GM08714 (cell line): ENCODE results near the gene FAM234B.
A peak's percentile ranks its signal among the peaks of the same experiment; 100 is the strongest.
"Not testable (repeated sequence)": the region's sequence is repeated elsewhere in the genome, so short reads cannot be mapped to it uniquely, and the experiment has no call there.

Source experiments
- H3K4me3 ChIP-seq: fragments of 200-500 bp; sonication (Bioruptor generic); 2 replicates; pipeline ENCODE4 v1.5.1; 2014; ENCODE audit warnings: mild to moderate bottlenecking, low read length, inconsistent platforms
- ZNF274 ChIP-seq: IDR thresholded peaks from 2 replicates; pipeline ENCODE4 v1.6.1; 2012; ENCODE audit warnings: mild to moderate bottlenecking, low read depth, low read length

FAM234B gene

DNA sequence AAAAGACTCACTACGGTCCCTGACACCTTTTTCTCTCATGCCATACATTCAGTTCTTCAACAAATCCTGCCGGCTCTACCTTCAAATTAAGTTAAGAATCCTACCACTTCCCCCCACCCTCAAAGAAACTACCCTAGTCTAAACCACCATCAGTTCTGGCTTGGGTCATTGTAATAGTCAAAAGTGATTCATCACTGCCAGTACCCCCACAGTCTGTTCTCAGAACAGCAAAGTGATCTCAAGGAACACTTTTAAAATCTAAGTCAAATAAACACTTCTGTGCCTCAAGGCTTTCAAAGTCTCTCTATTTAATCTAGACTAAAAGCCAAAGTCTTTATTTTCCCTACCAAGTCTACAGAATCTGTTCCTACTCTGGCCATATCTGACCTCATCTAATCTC is 12.0 kb upstream of the FAM234B start:
- TF ChIP-seq ZNF274, result no peak

GRCh38 chr12:13033476-13033875 is 10.7 kb upstream of the FAM234B start:
- TF ChIP-seq ZNF274, result no peak

More for the DNA sequence above, 12.0 kb upstream of the FAM234B start:
- no peak overlapping the region for H3K4me3 ChIP-seq

GRCh38 chr12:13035335-13035734 is 8.8 kb upstream of the FAM234B start:
- H3K4me3 ChIP-seq, result not testable (repeated sequence)

More at GRCh38 chr12:13033476-13033875, 10.7 kb upstream of the FAM234B start:
- no peak overlapping the region for H3K4me3 ChIP-seq

DNA sequence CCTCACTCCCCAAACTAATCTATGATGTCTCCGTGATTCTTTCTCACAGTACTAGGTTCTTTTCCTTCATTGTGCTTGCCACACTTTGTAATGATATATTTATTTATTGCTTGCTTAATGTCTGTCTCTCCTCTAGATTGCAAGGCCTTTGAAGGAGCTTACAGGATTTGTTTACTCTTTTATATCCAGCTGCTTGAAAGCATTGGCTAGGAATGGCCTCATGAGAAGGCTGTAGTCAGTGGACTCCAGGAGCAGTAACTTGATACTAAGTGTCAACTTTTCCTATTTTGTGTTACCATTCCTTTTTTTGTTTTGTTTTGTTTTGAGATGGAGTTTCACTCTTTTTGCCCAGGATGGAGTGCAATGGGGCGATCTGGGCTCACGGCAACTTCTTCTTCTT is 7.3 kb upstream of the FAM234B start:
- no peak for TF ChIP-seq ZNF274
- no peak overlapping the region for H3K4me3 ChIP-seq

DNA sequence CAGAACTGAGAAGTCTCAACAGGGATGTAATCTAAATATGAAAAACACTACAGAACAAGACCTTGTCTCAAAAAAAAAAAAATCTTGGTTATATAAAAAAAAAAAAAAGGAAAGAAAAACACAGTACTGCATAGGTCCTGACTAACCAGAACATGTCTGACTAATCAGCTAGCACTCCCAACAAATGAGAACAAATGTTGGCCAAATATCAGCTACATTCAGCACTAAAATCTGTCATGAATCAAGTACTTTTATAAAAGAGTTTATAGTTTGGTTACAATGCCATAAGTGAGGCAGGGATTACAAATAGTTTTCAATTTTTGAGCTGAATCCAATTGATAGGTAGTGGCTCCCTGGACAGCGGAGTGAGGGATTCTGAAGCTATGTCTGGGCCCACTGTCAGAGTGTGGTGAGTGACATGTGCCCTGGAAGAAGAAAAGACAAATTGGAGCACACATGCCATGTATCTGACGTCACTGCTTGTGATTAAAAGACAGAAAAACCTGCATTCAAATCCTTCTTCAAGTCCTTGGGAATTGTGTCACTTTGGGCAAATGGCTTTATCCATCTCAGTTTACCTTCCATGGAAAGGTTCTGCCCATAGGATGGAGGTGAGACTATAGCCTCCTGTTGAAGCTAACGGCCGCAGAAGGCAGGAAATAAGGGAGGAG is 5.6 kb upstream of the FAM234B start:
- H3K4me3 ChIP-seq, result no peak overlapping the region
- no peak for TF ChIP-seq ZNF274

GRCh38 chr12:13039328-13039956 is 4.7 kb upstream of the FAM234B start:
- TF ChIP-seq ZNF274, result no peak
- no peak overlapping the region for H3K4me3 ChIP-seq

GRCh38 chr12:13041224-13041623 is 3.0 kb upstream of the FAM234B start:
- TF ChIP-seq ZNF274, result no peak
- H3K4me3 ChIP-seq, result no peak overlapping the region

DNA sequence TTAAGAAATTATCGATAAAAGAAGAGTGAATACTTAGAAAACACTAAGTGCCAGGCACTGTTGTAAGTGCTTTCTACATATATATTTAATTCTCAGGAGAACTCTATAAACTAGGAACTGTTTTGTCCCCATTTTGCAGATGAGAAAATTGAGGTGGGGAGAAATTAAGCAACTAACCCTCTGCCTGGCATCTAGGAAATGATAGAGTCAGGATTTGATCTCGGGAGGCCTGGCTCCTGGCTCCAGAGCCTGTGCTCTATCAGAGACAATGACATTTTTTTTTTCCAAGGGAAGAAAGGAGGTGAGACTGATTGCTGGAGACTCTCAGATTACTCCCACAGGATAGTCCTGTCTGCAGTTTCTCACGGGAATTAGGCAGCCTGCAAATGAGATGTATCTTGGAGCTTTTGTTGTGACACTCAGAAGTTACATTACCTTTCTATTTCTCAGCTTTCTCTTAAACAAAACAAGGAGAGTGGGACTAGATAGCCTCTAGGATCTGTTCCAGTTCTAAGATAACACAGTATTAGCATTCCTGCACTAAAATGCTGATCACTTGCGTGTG is 1.4 kb upstream of the FAM234B start:
- no peak overlapping the region for H3K4me3 ChIP-seq
- no peak for TF ChIP-seq ZNF274

GRCh38 chr12:13044906-13045299 is 722 bp downstream of the FAM234B start:
- peak overlapping the region; percentile 80 for H3K4me3 ChIP-seq
- TF ChIP-seq ZNF274, result no peak

- H3K4me3 ChIP-seq, result no peak overlapping the region
- no peak for TF ChIP-seq ZNF274
Measured at GRCh38 chr12:13045816-13046215, 1.6 kb downstream of the FAM234B start.

- H3K4me3 ChIP-seq, result no peak overlapping the region
- TF ChIP-seq ZNF274, result no peak
Measured at GRCh38 chr12:13046964-13047363, 2.8 kb downstream of the FAM234B start.

DNA sequence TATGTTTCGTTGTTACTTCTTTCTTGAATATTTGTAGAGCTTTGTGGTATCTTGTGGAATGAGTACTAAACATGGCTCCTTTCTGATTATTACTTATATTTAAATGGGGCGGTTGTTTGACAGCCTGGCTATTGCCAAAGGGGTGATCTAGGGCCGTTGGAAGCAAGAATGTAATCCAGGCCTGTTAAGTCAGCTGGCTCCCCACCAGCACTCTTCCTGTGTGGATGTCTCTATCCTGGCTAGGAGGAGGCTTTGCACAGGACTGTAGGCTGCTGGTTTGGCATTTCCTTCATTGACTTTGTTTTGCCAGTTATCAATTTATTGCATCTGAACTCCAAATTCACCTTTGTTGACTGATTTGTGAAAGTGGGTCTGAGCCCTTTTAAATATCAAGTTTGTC is 5.6 kb downstream of the FAM234B start:
- TF ChIP-seq ZNF274, result no peak

GRCh38 chr12:13052421-13052820 is 8.2 kb downstream of the FAM234B start:
- TF ChIP-seq ZNF274, result no peak
- no peak overlapping the region for H3K4me3 ChIP-seq

More for the DNA sequence above, 5.6 kb downstream of the FAM234B start:
- H3K4me3 ChIP-seq, result no peak overlapping the region

GRCh38 chr12:13053617-13054016 is 9.4 kb downstream of the FAM234B start:
- H3K4me3 ChIP-seq, result not testable (repeated sequence)

DNA sequence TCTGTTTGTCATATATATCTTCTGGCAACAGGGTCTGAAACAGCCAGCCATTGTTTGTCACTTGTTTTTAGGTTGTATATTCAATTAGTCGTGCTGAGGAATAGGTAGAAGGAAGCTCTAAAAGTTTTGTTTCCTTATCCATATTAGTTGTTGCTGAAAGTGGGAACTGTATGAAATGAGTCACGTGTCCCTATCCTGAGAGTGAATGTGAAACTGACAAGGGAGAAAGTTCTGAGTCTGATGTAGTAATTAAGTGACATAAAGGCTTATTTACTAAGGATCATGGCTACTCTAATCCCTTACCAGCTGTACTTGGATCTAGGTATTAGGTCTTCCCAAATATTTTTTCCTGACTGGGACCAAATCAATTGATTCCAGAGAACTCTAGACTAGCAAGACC is 16.4 kb downstream of the FAM234B start:
- TF ChIP-seq ZNF274, result no peak
- no peak overlapping the region for H3K4me3 ChIP-seq
